Stomach smooth muscle (tissue), 2 donors: Measurements from ENCODE around the gene SCGB3A1.

Source experiments
- H3K27ac ChIP-seq: one replicate; pipeline ENCODE4 v1.7.0; 2013; ENCODE audit warnings: mild to moderate bottlenecking, low read length, inconsistent platforms
- H3K27me3 ChIP-seq, 2 donors: one replicate each; pipeline ENCODE4 v1.7.0; 2013; ENCODE audit warnings: low read length in 2 of 2; ENCODE audit not compliant: insufficient read depth in 2 of 2, control insufficient read depth in 1 of 2
- H3K36me3 ChIP-seq, 2 donors: one replicate each; pipeline ENCODE4 v1.7.0; 2013; ENCODE audit warnings: low read length in 2 of 2; ENCODE audit not compliant: control insufficient read depth in 2 of 2, insufficient read depth in 2 of 2
- H3K4me1 ChIP-seq: one replicate; pipeline ENCODE4 v1.7.0; 2013; ENCODE audit warnings: low read length; ENCODE audit not compliant: control insufficient read depth, insufficient read depth
- H3K4me3 ChIP-seq, 2 donors: one replicate each; pipeline ENCODE4 v1.7.0; 2013; ENCODE audit warnings: low read length in 2 of 2
- H3K9ac ChIP-seq, 2 donors: one replicate each; pipeline ENCODE4 v1.7.0; 2013; ENCODE audit warnings: low read length in 2 of 2, mild to moderate bottlenecking in 1 of 2
- H3K9me3 ChIP-seq, 2 donors: one replicate each; pipeline ENCODE4 v1.7.0; 2013; ENCODE audit warnings: low read length in 2 of 2; ENCODE audit not compliant: control insufficient read depth in 2 of 2
- donor health status: healthy.
- donor health status: Pancreatic carcinoma.

SCGB3A1 gene

GRCh38 chr5:180631549-180632383, 40.5 kb upstream of the SCGB3A1 start:
- H3K4me3 ChIP-seq = no peak overlapping the region
- peaks cover 4 to 9% of the 10 kb centered on the region in 2 donors for H3K27me3 ChIP-seq
- H3K4me1 ChIP-seq = no peaks in the 10 kb centered on the region
- H3K9ac ChIP-seq = no peak overlapping the region
- H3K9me3 ChIP-seq = no peaks in the 10 kb centered on the region
- no peak overlapping the region for H3K27ac ChIP-seq
- H3K36me3 ChIP-seq = no peaks in the 10 kb centered on the region

- Histone ChIP-seq H3K4me3 (no peak overlapping the region), H3K9ac (no peak overlapping the region), H3K27ac (no peak overlapping the region), H3K9me3 (no peaks in the 10 kb centered on the region), H3K4me1 (no peaks in the 10 kb centered on the region), H3K27me3 (peaks cover 4 to 9% of the 10 kb centered on the region in 2 donors), H3K36me3 (no peaks in the 10 kb centered on the region)
These were observed 39.1 kb upstream of the SCGB3A1 start for GRCh38 chr5:180630426-180630825.

GRCh38 chr5:180629831-180630382, 38.6 kb upstream of the SCGB3A1 start:
- no peak overlapping the region for H3K4me3 ChIP-seq
- no peaks in the 10 kb centered on the region for H3K9me3 ChIP-seq
- no peak overlapping the region for H3K27ac ChIP-seq
- no peak overlapping the region for H3K9ac ChIP-seq
- H3K27me3 ChIP-seq = peaks cover 4 to 9% of the 10 kb centered on the region in 2 donors
- H3K36me3 ChIP-seq = no peaks in the 10 kb centered on the region
- H3K4me1 ChIP-seq = no peaks in the 10 kb centered on the region

DNA sequence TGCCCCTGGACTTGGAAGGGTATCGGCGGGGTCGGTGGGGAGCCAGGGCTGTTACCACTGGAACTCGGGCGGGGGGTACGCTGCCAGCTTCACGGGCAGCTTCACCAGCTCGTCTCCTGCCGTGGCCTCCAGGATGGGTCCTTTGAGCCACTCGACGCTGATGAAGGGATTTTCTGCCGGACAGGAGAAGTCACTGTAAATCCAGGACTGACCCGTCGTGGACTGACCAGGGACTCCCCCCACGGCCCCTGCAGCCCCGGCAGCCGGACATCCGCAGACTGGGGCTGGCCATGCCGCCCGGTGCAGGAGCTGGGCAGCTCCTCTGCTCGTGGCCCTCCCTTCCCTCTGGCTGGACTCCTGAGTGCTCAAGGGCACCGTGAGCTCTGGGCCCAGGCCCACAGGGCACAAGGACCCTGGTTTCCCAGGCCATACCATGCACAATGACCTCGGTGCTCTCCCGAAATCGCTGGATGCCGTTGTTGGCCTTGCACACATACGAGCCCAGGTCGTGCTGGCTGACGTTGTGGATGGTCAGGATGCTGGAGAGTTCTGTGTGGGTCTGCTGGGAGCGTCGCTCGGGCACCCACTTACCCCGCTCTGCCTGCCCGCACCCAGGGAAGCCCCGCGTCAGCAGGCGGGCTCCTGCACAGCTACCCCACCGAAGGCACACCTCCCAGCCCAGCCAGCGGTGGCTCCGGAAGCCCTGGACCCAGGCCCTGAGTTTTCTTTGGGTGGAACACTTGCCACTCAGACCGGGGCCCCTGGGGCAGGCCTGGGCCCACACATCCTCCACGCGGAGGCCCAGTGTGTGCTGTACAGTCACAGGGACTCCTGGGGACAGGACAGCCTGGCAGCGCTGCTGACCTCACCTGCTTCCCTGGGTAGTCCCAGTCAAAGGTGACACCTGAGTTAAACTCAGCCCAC, 37.8 kb upstream of the SCGB3A1 start:
- no peak overlapping the region for H3K4me3 ChIP-seq
- H3K4me1 ChIP-seq = no peaks in the 10 kb centered on the region
- H3K9ac ChIP-seq = no peak overlapping the region
- H3K9me3 ChIP-seq = no peaks in the 10 kb centered on the region
- H3K27ac ChIP-seq = no peak overlapping the region
- H3K36me3 ChIP-seq = no peaks in the 10 kb centered on the region
- peaks cover 4 to 9% of the 10 kb centered on the region in 2 donors for H3K27me3 ChIP-seq

- Histone ChIP-seq H3K4me3 (no peak overlapping the region), H3K27ac (no peak overlapping the region), H3K36me3 (no peaks in the 10 kb centered on the region), H3K27me3 (peaks cover 2 to 9% of the 10 kb centered on the region in 2 donors), H3K4me1 (no peaks in the 10 kb centered on the region), H3K9me3 (no peaks in the 10 kb centered on the region), H3K9ac (no peak overlapping the region)
These were observed 36.9 kb upstream of the SCGB3A1 start for GRCh38 chr5:180628211-180628610.

GRCh38 chr5:180627386-180628120, 36.3 kb upstream of the SCGB3A1 start:
- Histone ChIP-seq H3K27me3 (peaks cover 2 to 4% of the 10 kb centered on the region in 2 donors), H3K27ac (no peak overlapping the region), H3K9me3 (no peaks in the 10 kb centered on the region), H3K9ac (no peak overlapping the region), H3K4me1 (no peaks in the 10 kb centered on the region), H3K4me3 (no peak overlapping the region), H3K36me3 (no peaks in the 10 kb centered on the region)

- Histone ChIP-seq H3K4me1 (no peaks in the 10 kb centered on the region), H3K27ac (no peak overlapping the region), H3K9ac (no peak overlapping the region), H3K27me3 (peaks cover 0 to 2% of the 10 kb centered on the region in 2 donors), H3K36me3 (no peaks in the 10 kb centered on the region), H3K4me3 (no peak overlapping the region), H3K9me3 (no peaks in the 10 kb centered on the region)
These were observed 35.5 kb upstream of the SCGB3A1 start for GRCh38 chr5:180626661-180627385.

DNA sequence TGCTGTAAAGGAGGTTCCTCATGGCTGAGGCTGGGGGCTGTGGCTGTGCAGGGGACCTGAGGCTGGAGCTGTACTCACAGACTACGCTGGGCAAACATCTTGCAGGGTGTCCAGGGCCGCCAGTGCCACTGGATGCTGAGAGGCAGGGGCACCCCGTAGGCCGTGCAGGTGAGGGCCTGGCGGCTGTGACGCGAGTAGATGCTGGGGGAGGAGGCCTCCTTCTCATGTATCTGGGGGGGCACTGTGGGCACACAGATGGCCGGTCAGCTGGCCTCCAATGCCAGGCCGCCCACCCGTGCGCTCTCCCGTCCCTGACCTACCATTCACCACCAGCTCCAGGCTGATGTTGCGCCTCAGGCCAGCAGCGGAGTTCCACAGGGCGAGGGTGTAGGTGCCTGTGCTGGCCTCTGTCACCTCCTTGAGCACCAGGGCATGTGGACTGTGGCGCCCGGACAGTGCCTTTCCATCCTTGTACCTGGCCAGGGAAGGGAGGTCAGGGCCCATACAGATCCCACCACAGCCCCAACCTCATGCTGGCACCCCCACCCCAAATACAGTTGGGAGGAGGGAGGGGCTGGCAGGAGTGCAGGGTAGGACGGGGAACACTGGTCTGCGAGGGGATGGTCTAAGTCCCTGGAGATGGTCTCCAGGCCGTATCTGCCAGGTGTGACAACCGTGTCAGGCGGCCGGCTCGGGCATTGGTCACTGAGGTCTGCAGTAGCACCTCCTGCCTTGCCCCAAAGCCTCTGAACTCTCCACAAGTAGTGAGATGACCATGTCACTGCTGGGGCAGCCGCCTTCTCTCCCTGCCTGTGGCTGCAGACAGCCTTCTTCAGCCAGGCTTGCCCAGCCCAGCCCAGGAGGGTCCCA, 34.7 kb upstream of the SCGB3A1 start:
- Histone ChIP-seq H3K9ac (no peak overlapping the region), H3K9me3 (no peaks in the 10 kb centered on the region), H3K4me1 (no peaks in the 10 kb centered on the region), H3K36me3 (no peaks in the 10 kb centered on the region), H3K27ac (no peak overlapping the region), H3K4me3 (no peak overlapping the region), H3K27me3 (peaks cover 2 to 5% of the 10 kb centered on the region in 2 donors)

GRCh38 chr5:180625125-180625790, 34.0 kb upstream of the SCGB3A1 start:
- peaks cover 2 to 5% of the 10 kb centered on the region in 2 donors for H3K27me3 ChIP-seq
- H3K4me1 ChIP-seq = no peaks in the 10 kb centered on the region
- H3K9ac ChIP-seq = no peak overlapping the region
- no peaks in the 10 kb centered on the region for H3K9me3 ChIP-seq
- no peaks in the 10 kb centered on the region for H3K36me3 ChIP-seq
- no peak overlapping the region for H3K4me3 ChIP-seq
- no peak overlapping the region for H3K27ac ChIP-seq
